HG03039 (cell line): ENCODE data around the gene CEP19.
"Not testable (repeated sequence)": the region's sequence is repeated elsewhere in the genome, so short reads cannot be mapped to it uniquely, and the experiment has no call there.

Experiments used
- ATAC-seq: cut with Tn5 transposase; IDR thresholded peaks from one replicate; pipeline ENCODE4 v1.9.1; 2021; ENCODE audit warnings: mild to moderate bottlenecking, moderate library complexity; ENCODE audit not compliant: unreplicated experiment

Gene CEP19, protein sequence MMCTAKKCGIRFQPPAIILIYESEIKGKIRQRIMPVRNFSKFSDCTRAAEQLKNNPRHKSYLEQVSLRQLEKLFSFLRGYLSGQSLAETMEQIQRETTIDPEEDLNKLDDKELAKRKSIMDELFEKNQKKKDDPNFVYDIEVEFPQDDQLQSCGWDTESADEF

DNA sequence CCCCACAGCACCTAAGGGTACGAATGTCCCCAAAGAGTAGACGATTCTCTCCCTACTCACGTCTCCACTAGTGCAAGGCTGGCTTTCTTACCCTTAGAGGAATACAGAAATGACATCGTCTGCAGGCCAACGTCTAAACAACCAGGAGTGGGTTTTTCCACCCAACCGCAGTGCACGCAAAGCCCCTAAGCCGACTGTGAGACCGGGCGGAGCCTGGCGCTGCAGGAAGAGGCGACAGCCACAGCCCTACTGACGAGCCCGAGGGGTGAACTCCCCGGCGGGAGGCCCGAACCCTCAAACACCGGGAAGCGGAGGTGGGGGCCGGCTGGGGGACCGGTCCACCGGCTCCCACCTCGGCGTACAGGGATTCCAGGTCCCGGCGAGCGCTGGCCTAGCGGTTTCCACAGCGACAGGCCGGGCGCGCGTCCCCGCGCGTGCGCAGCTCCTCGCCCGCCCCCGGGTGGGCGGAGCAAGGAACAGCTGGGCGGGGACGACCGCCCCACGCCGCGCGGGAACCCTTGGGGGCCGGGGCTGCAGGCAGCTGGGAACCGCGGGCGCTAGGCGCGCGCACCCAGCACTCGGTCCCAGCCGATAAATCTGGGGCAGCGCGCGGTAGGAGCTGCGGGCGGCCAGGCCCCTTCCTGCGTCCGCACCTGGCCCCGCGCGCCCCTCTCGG is at the start of gene CEP19, which contains the start of gene PIGX:
TSS of gene CEP19 (minus strand) at position 413 of the 676 bp plus-strand sequence. CDS start 3,593 bp downstream, outside the sequence.
TSS of gene PIGX (plus strand) at position 540 of the 676 bp plus-strand sequence.
- ATAC-seq: peak; percentile 71

DNA sequence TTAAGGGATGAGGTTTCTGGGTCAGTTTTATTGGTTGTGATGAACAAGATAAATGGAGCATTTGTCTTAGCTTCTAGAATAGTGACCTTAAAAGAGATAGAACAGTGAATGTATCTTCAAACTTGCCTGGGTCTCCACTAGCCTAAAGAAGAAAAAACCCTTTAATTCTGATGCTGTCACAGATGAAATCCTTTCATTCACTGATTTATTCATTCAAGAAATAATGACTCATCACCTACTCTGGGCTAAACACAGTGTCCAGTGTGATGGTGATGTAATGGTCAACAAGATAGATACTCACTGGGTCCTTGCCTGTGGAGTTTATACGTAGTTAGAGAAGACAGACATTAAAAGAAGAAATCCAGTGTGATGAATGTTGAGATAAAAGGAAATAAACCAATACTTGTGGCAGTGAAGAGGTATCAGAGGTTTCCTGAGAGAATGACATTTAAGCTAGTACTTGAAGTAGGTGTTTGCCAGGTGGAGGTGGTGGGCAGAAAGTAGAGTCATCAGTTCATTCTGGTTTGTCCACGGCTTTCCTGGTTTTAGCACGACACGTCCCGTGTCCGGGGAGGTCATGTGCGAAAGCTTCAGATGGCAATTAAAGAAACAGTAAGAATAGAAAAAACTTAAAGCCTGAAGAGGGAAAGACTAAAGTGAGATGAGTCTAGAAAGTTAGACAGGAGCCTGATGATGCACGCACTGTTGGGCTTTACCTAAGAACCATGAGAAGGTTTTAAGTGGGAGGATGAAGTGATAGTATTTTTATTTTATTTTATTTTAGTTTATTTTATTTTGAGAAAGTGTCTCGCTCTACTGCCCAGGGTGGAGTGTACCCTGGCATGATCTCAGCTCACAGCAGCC is 46.1 kb upstream of the CEP19 start:
- no peak for ATAC-seq

DNA sequence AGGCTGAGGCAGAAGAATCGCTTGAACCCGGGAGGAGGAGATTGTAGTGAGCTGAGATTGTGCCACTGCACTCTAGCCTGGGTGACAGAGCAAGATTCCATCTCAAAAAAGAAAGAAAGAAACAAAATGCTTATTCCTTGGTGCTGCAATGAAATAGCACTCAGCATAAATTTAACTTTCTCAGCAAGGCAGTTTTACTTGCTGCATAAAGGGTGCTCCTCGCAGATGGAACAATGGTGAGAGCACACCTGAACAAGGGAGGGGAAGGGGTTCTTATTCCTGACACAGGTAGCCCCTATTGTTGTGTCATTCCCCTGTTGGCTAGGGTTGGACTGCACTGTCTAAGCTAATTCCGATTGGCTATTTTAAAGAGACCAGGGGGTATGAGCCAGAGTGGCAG is 44.7 kb upstream of the CEP19 start:
- no peak for ATAC-seq

DNA sequence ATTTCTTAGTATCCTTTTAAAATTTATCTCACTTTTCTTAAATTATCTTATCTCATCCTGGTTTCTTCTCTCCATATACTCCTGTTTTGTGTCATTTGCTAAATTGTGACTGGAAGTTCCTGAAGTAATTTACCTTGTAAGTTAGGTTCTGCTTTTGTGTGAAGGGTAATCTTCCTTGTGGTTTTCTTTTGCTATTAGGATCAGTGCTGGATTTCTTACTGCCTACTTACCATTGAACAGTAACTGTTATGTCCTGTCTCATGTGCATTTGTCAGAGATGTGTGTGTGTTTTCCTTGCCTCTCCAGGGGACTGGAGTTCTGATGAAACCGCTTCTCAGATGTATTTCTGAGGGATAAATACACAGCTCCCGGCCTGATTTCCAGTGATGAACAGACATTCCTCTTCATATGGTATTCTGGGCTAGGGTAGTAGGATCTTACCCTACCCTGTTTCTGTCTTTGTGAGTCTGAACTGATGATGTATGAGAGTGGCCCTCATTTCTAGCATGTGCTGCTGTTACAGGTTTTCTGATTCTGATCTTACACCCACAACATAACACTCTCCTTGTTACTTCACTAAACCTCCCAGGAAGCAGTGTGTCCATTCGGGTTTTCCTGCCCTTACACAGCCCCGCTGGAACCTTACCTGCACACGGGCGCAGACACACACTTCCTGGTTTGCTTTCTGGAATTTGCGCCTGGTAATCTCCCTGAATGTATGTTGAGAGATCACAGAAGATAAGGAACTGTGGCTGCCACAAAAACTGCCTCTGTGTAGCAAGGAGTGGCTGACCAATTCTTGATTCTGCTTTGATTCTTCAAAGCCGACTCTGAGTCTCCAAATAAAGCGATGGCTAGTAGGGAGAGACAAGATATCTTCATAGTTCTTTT is 42.3 kb upstream of the CEP19 start:
- ATAC-seq: no peak

DNA sequence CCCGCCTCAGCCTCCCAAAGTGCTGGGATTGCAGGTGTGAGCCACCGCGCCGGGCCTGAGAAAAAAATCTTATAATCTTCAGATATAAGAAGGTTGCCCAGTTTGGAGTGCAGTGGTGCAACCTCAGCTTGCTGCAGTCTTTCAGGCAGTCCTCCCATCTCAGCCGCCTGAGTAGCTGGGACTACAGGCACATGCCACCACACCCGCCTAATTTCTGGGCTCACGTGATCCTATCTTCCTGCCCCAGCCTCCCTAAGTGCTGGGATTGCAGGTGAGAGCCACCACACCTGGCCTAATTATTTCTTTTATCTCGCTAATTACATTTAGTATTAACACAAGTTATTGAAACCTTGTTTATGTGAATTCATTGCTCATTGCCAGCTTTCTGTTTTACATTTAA is 41.2 kb upstream of the CEP19 start:
- no peak for ATAC-seq

GRCh38 chr3:196749125-196749524 is 37.1 kb upstream of the CEP19 start:
- ATAC-seq: no peak

- not testable (repeated sequence) for ATAC-seq
These were observed 31.5 kb upstream of the CEP19 start for GRCh38 chr3:196743569-196743968.

- no peak for ATAC-seq
These were observed 29.3 kb upstream of the CEP19 start for GRCh38 chr3:196741249-196741889.

DNA sequence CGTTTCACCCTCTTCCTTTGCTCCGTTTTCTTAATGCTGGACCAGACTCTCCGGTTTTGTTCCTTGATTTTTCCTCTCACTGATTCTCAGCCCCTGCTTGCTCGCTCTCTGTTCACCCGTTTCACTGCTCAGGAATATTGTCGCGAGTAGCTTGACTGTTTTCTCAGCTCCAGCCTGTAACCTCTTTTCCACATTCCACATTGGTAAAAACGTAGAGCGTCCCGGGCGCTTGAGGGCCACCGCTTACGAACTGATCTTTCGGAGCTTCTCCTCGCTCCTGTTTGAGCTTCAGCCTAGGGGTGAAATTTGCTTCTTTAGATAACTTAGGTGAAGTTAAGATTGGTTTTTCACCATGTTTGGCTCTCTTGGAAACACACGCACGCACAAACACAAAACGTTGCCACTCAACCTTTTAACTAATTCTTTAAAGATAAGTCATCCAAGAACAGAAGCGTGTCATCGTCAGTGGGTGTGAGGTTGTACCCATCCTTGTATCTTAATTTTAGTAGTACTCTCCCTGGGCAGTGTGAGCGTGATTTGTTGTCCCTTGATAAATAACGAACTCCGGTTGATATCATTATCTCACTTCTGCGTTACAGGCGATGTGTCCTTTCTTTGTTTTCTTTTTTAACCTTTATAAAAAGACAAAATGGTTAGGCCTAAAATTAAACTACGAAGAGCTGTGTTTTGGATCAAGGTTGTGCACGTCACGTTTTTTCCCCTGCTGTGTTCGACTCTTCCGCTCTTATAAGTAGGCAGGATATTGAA is 28.6 kb upstream of the CEP19 start:
- ATAC-seq: no peak

DNA sequence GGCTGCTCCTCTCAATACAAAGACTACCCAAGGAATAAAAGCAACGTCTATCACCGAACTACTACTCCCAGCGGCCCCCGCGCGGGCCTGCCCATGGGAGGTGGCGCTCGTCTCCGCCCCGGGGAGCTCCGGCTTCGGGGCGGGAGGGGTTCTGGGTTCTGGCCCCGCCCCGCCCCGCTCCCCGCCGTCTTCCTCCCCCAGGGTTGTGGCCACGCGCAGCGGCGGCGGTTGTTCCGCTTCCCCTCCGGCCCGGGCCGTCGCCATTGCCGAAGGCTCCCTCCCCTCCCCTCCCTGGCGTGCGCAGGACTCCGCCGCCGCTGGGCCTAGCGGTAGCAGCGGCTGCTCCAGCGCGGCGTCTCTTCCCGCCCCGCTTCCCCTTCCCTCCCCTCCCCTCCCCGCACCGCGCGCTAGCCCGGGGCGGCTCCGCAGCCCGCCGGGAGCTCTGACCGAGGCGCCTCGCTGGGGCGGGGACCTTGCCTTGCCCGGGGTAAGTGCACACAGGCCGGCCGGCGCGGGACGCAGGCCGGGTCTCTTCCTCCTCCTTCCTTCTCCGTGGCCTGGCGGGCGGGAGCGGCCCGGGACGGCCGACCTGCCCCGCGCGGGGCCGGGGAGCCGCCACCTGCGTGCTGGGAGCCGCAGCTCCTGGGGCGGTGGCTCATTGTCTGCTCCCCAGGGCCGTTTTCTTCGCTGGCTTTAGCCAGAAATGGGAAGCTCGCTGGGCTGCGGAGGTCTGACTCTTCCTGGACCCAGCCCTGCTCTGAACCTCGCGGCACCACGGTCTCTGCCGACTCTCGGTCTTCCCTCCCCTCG is 27.8 kb upstream of the CEP19 start, which contains the start of gene PAK2:
TSS of gene PAK2 (plus strand) at position 187 of the 810 bp plus-strand sequence. CDS start 42,790 bp downstream, outside the sequence.
- ATAC-seq: peak; percentile 87

DNA sequence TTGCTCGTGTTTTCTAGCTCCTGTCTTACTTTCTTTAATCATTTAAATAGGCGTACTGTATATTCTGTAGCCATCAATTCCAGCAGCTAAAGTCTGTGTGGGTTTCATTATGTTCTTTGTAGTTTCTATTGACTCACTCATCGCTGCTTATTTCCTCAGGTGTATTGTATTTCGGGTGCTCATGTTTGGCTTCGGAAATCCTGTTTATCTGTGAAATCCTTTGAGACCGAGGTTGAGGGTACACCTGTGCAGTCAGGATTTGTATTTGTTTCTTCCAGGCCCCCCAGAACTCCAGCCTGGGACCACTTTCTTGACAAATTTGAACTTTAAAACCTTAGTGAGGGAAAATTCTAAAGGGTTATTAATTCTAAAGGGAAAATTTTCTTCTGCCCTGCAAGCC is 25.6 kb upstream of the CEP19 start:
- ATAC-seq: no peak

- no peak for ATAC-seq
These were observed 24.8 kb upstream of the CEP19 start for GRCh38 chr3:196736670-196737374.

DNA sequence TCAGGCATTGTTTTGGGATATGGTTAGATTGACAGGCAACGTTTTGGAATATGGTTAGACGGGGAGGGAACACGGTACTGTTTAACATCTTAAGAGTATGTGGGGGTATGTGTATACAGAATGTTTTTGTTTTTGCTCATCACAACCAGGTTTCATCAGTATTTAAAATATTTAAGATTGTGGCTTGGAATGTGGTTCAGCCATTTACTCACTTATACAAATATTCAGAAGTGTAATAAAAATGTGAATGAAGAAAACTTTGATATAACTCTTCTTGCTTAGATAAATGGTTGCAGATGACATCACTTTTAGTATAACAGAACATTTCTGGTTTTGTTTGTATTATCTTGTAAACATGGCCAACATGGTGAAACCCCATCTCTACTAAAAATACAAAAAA is 23.7 kb upstream of the CEP19 start:
- ATAC-seq: no peak

GRCh38 chr3:196726788-196727675 is 15.0 kb upstream of the CEP19 start:
- ATAC-seq: no peak

DNA sequence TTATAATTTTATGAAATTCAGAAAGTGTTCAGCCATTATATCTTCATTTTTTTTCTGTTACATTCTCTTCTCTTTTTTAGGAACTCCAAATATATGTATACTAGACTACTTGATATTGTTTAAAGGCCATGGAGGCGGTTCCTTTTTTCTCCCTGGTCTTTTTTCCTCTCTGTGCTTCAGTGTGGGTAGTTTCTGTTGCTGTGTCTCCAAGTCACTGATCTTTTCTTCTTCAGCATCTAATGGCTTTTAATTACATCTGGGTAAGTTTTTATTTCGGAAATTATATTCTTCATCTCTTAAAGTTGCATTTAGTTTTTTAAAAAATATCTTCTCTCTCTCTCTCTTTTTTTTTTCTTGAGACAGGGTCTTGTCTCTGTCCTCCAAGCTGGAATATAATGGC is 9.0 kb upstream of the CEP19 start:
- no peak for ATAC-seq

DNA sequence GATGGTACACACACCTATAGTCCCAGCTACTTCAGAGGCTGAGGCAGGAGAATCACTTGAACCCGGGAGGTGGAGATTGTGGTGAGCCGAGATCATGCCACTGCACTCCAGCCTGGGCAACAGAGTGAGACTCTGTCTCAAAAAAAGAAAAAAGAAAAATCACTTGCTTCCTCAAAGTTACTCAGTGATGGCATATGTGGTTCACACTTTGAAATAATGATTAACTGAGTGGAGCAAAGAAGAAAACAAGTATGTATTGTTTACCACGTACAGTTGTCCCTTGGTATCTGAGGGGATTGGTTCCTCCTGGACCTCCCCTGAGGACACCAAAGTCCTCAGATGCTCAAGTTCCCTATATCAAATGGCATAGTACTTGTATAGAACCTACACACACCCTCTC is 5.1 kb upstream of the CEP19 start:
- not testable (repeated sequence) for ATAC-seq
